HG03521 (cell line): ENCODE data around the gene NTRK2.
"Not testable (repeated sequence)": the region's sequence is repeated elsewhere in the genome, so short reads cannot be mapped to it uniquely, and the experiment has no call there.

Source experiments
- ATAC-seq: cut with Tn5 transposase; IDR thresholded peaks from one replicate; pipeline ENCODE4 v1.9.1; 2021; ENCODE audit warnings: mild to moderate bottlenecking, moderate library complexity; ENCODE audit not compliant: unreplicated experiment

The NTRK2 gene

DNA sequence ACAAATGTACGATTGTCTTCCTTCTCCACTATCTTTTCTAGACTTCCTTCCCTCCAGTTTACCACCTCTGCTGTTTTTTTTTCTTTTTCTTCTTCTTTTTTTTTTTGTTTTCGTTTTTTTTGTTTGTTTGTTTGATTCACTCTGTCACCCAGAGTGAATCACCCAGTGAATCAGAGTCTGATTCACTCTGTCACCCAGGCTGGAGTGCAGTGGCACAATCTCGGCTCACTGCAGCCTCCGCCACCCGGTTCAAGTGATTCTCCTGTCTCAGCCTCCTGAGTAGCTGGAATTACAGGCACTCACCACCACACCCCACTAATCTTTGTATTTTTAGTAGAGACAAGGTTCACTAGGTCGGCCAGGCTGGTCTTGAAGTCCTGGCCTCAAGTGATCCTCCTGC, 375.7 kb downstream of the NTRK2 start:
- ATAC-seq: no peak

DNA sequence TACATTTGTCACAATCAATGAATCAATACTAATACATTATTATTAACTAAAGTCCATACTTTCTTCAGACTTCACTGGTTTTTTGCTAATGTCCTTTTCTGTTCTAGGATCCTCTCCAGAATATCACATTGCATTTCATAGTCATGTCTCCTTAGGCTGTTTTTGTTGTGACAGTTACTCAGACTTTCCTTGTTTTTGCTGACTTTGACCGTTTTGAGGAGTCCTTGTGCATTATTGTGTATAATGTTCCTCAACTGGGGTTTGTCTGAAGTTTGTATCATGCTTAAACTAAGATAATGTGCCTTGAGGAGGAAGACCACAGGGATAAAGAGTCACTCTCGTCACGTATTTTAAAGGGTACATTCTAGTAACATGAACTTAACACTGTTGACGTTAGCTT, 376.9 kb downstream of the NTRK2 start:
- no peak for ATAC-seq

- ATAC-seq: no peak
Observed at GRCh38 chr9:85053206-85053786, 383.8 kb downstream of the NTRK2 start.

DNA sequence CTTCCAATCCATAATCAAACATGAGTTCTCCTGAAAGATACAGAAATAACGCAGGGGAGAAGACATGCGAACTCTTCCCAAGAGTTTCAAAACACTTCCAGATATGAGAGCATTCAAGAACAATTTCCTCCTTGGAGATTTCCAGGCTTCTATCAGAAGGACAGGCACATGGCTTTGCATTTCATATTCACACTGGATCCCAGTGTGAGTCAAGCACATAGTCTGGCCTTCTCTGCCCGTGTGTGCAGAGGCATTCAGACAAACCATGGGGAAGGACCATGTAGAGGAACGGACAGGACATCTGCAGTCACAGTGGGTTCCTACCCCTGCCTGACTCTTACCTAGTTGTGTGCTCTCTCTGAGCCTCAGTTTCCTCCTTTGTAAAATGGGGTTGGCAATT, 384.5 kb downstream of the NTRK2 start:
- ATAC-seq: no peak

DNA sequence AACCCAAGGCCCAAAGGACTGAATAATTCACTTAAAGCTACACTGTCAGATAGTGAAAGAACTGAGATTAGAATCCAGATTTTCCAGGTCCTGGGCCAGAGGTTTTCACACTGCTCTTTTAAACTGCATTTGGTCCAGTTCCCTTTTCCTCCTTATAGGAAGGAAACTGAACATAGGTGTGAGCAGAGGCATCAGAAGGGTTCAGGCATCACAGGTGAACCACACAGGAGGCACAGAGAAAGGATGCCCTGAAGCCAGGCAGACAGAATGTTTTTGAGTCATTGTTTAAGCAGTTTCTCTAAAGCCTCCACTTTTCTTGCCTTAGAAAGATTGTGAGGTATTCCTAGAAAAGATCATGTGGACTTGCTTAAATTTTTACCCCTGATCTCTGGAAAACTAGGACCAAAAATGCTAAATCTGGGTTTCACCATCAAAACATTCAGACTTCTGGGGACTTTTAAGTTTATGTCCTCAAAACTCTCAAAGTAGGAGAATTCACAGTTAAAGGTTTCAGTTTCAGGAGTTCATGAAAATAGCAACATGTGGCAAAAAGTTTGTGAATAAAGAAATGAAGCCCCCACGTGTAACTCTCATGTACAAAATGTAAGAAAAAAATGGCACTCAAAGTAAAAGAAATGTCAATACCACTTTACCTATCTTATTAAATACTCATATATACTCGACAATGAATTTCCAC, 386.1 kb downstream of the NTRK2 start:
- ATAC-seq: no peak

DNA sequence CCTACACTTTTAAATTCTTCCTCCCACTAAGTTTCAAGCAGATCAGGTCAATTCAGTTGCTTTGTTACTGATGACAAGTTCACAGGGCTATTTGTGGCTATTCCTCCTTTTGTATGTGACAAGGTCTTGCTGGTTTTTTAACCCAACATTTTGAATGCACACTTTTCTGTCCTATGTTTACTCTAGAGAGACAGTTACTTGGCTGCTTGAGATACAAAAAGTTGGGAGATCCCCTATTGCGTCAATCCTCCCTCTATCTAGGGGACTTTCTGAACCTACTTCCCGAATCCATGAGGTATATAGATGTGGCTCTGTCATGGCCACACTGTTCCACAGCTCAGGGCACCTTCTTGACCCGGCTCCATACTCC, 386.7 kb downstream of the NTRK2 start:
- no peak for ATAC-seq

GRCh38 chr9:85061969-85062368, 392.4 kb downstream of the NTRK2 start:
- ATAC-seq: no peak

DNA sequence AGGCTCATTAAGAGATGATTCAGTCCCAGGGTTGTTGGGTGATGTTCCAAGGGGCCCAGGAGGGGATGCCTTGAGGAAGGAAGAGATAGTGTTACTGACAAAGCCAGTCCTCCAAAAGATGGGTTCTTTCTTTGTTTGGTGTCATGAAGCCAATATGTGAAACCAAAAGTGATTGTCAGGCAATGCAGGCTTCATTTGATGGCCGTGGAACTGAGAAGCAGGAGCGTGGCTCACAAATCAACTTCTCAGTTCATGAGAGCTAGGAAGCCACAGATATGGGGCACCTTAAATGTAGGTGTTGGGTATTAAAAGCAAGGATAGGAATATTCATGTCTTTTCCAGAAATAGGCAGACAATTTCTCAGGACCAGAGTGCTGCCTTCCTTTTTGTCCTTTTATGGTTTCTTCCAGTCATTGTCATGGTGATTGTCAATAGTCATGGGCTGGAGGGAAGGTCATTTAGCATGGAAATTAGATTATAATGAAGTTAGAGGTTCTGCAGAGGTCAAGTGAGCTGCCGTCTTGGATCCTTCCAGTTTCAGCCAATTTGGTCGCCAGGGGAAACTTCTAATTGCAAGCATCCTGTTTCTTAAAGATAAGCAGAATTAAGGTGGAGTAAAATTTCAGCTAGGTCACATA, 393.0 kb downstream of the NTRK2 start:
- no peak for ATAC-seq

- ATAC-seq: no peak
Observed at GRCh38 chr9:85064811-85065371, 395.4 kb downstream of the NTRK2 start.

GRCh38 chr9:85067792-85068191, 398.3 kb downstream of the NTRK2 start:
- ATAC-seq: no peak

DNA sequence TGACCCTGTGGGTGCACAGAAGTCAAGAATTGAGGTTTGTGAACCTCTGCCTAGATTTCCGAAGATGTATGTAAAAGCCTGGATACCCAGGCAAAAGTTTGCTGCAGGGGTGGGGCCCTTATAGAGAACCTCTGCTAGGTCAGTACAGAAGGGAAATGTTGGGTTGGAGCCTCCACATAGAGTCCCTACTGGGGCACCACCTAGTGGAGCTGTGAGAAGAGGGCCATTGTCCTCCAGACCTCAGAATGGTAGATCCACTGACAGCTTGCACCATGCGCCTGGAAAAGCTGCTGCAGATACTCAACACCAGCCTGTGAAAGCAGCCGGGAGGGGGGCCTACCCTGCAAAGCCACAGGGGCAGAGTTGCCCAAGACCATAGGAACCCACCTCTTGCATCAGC, 399.9 kb downstream of the NTRK2 start:
- not testable (repeated sequence) for ATAC-seq
